Neural progenitor cell (in vitro differentiated cells): ENCODE data around the gene PTDSS2. TPM values are rescaled to one million over a fixed set of nuclear protein-coding genes. Genes with fewer than 3 reads are reported as not detected.

ENCODE experiments used
- DNase-seq: peaks from one replicate; pipeline ENCODE4 v3.0.0-alpha.2; 2016; ENCODE audit warnings: low spot score
- H2AFZ ChIP-seq: fragments of 200-600 bp; sonication (generic); replicated peaks from 2 replicates; pipeline ENCODE4 v1.6.1; 2016; ENCODE audit warnings: antibody characterized with exemption
- H3F3A ChIP-seq: fragments of 200-600 bp; sonication (generic); 2 replicates; pipeline ENCODE4 v1.6.1; 2016; ENCODE audit warnings: antibody characterized with exemption, low read depth
- H3K27ac ChIP-seq: fragments of 200-600 bp; sonication (generic); 2 replicates; pipeline ENCODE4 v1.5.1; 2016; ENCODE audit warnings: mild to moderate bottlenecking
- H3K27me3 ChIP-seq: fragments of 200-600 bp; sonication (generic); 2 replicates; pipeline ENCODE4 v1.6.1; 2016; ENCODE audit warnings: mild to moderate bottlenecking, moderate library complexity
- H3K36me3 ChIP-seq: fragments of 200-600 bp; sonication (generic); 2 replicates; pipeline ENCODE4 v1.5.1; 2016
- H3K4me1 ChIP-seq: fragments of 200-600 bp; sonication (generic); 2 replicates; pipeline ENCODE4 v1.6.1; 2016; ENCODE audit warnings: mixed run types
- H3K4me2 ChIP-seq: fragments of 200-600 bp; sonication (generic); 2 replicates; pipeline ENCODE4 v1.6.1; 2016
- H3K4me3 ChIP-seq: fragments of 200-600 bp; sonication (generic); 2 replicates; pipeline ENCODE4 v1.5.1; 2016
- H3K79me2 ChIP-seq: fragments of 200-600 bp; sonication (generic); 2 replicates; pipeline ENCODE4 v1.6.1; 2016; ENCODE audit warnings: low read depth
- H3K9ac ChIP-seq: fragments of 200-600 bp; sonication (generic); 2 replicates; pipeline ENCODE4 v1.6.1; 2016
- H3K9me3 ChIP-seq: fragments of 200-600 bp; sonication (generic); 2 replicates; pipeline ENCODE4 v1.5.1; 2016; ENCODE audit warnings: low read depth
- H4K20me1 ChIP-seq: fragments of 200-600 bp; sonication (generic); 2 replicates; pipeline ENCODE4 v1.6.1; 2016; ENCODE audit warnings: low read depth
- H3K27ac Mint-ChIP-seq: 3 replicates; pipeline ENCODE4 v1.8.0; 2021; ENCODE audit warnings: mixed read lengths
- H3K27me3 Mint-ChIP-seq: 2 replicates; pipeline ENCODE4 v1.8.0; 2022; ENCODE audit warnings: low read depth, mild to moderate bottlenecking, inconsistent platforms, moderate library complexity, mixed read lengths; ENCODE audit not compliant: insufficient read depth
- H3K36me3 Mint-ChIP-seq: 3 replicates; pipeline ENCODE4 v1.8.0; 2021; ENCODE audit warnings: mixed read lengths
- H3K4me1 Mint-ChIP-seq: 3 replicates; pipeline ENCODE4 v1.8.0; 2021; ENCODE audit warnings: mixed read lengths
- H3K4me3 Mint-ChIP-seq: 3 replicates; pipeline ENCODE4 v1.8.0; 2021; ENCODE audit warnings: mild to moderate bottlenecking, moderate library complexity, mixed read lengths
- H3K9me3 Mint-ChIP-seq: 3 replicates; pipeline ENCODE4 v1.8.0; 2020; ENCODE audit warnings: mixed read lengths
- EZH2 ChIP-seq: fragments of 200-600 bp; sonication (generic); IDR thresholded peaks from 2 replicates; pipeline ENCODE4 v1.6.1; 2017; ENCODE audit warnings: antibody characterized with exemption, mild to moderate bottlenecking, moderate library complexity
- EZH2phosphoT487 ChIP-seq: fragments of 200-600 bp; sonication (generic); IDR thresholded peaks from 2 replicates; pipeline ENCODE4 v1.6.1; 2017; ENCODE audit warnings: antibody characterized with exemption
- total RNA-seq: library from RNA; depleted of rRNA; stranded (reverse); fragments of >200 nt; gene quantifications from 2 replicates; pipeline ENCODE4 v1.2.3, GENCODE V29; 2015; ENCODE audit warnings: low replicate concordance
- TF ChIP-seq, protein P1 (sequence below): fragments of 200-600 bp; sonication (generic); IDR thresholded peaks from 2 replicates; pipeline ENCODE4 v1.5.1; 2017; ENCODE audit warnings: antibody characterized with exemption, mild to moderate bottlenecking

Gene PTDSS2
- total RNA-seq, 1 donor from 2014 or later: 24.7 TPM

DNA sequence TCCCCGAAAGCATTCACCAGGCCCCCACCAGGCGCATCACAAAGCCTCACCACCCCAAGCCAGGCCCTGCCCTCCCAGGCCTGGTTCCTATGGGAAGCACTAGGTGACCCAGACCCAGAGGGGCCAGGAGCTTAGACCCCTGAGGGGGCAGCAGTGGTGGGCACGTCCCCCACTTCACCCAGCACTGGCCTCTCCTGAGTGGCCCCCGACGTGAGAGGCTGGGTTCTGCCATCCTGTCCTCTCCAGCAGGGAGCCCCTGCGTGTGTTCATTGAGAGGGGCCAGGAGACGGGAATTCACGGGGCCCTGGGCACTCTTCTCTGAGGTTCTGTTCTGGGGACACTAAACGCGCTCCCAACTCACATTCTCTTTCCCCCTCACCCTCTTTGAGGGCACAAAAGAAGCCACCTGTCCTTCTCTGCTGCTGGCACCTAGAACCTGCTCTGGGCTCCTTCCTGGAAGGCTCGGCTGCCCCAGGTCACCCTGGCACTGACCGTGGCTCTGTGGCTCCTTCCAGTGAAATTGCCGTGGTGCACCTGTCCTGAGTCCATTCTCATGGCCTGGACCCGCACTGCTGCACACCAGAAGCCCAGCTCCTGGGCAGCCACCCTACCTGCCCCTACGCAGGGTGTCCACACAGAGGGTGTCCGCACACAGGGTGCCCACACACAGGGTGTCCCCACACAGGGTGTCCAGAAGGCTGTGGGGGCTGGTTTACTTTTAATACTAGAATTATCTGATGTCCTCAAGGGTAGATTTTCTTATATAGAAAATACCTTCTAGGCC is 12.2 kb downstream of the PTDSS2 start:
- Mint-ChIP-seq H3K9me3 (no peaks in the 10 kb centered on the region), H3K36me3 (peaks cover 10% of the 10 kb centered on the region), H3K27ac (no peak overlapping the region), H3K4me1 (peaks cover 7% of the 10 kb centered on the region), H3K27me3 (no peaks in the 10 kb centered on the region), H3K4me3 (no peak overlapping the region)
- Histone ChIP-seq H3K36me3 (no peaks in the 10 kb centered on the region), H3K9me3 (no peaks in the 10 kb centered on the region), H3F3A (no peaks in the 10 kb centered on the region), H3K4me2 (no peak overlapping the region), H3K79me2 (peaks cover 20% of the 10 kb centered on the region), H3K27ac (no peak overlapping the region), H2AFZ (no peak overlapping the region), H3K9ac (no peak overlapping the region), H4K20me1 (peaks cover 5% of the 10 kb centered on the region), H3K4me3 (no peak overlapping the region), H3K27me3 (no peaks in the 10 kb centered on the region), H3K4me1 (no peaks in the 10 kb centered on the region)
- TF ChIP-seq, protein P1, sequence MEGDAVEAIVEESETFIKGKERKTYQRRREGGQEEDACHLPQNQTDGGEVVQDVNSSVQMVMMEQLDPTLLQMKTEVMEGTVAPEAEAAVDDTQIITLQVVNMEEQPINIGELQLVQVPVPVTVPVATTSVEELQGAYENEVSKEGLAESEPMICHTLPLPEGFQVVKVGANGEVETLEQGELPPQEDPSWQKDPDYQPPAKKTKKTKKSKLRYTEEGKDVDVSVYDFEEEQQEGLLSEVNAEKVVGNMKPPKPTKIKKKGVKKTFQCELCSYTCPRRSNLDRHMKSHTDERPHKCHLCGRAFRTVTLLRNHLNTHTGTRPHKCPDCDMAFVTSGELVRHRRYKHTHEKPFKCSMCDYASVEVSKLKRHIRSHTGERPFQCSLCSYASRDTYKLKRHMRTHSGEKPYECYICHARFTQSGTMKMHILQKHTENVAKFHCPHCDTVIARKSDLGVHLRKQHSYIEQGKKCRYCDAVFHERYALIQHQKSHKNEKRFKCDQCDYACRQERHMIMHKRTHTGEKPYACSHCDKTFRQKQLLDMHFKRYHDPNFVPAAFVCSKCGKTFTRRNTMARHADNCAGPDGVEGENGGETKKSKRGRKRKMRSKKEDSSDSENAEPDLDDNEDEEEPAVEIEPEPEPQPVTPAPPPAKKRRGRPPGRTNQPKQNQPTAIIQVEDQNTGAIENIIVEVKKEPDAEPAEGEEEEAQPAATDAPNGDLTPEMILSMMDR: no peak
- TF ChIP-seq EZH2: no peak
- TF ChIP-seq EZH2phosphoT487: no peak
- DNase-seq: no peak

DNA sequence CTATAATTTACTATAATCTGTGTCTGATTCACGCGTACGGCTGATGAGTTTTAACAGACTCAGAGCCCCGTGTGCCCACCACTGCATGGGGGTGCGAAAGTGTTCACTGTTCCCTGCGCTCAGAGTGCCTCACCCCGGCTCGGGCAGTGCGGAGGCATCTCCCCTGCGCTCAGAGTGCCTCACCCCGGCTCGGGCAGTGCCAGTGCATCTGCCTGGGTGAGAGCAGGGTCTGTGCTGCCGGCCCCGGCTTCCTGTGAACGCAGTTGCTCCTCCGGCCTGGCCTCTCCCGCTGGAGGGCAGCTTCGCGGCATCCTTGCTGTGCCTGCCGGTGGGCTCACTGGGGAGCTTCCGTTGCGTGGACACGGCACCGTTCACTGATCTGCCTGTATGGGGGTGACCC is 14.2 kb downstream of the PTDSS2 start:
- Histone ChIP-seq H3K27ac (no peak overlapping the region), H4K20me1 (no peaks in the 10 kb centered on the region), H3K4me3 (no peak overlapping the region), H3K9ac (no peak overlapping the region), H3K4me1 (no peaks in the 10 kb centered on the region), H3K27me3 (no peaks in the 10 kb centered on the region), H2AFZ (no peak overlapping the region), H3F3A (peaks cover 6% of the 10 kb centered on the region), H3K9me3 (no peaks in the 10 kb centered on the region), H3K4me2 (no peak overlapping the region), H3K79me2 (peaks cover 7% of the 10 kb centered on the region), H3K36me3 (no peaks in the 10 kb centered on the region)
- TF ChIP-seq, protein P1: no peak
- TF ChIP-seq EZH2 (no peak), EZH2phosphoT487 (no peak)
- no peak for DNase-seq
- H3K36me3 Mint-ChIP-seq: peaks cover 10% of the 10 kb centered on the region
- no peaks in the 10 kb centered on the region for H3K27me3 Mint-ChIP-seq
- H3K4me1 Mint-ChIP-seq: peaks cover 9% of the 10 kb centered on the region
- no peaks in the 10 kb centered on the region for H3K9me3 Mint-ChIP-seq
- no peak overlapping the region for H3K27ac Mint-ChIP-seq
- no peak overlapping the region for H3K4me3 Mint-ChIP-seq

- no peak overlapping the region for H3K27ac Mint-ChIP-seq
Observed at GRCh38 chr11:465896-466530, 15.9 kb downstream of the PTDSS2 start.

More at GRCh38 chr11:465896-466530, 15.9 kb downstream of the PTDSS2 start:
- H3K9me3 ChIP-seq: no peaks in the 10 kb centered on the region
- H3K4me1 ChIP-seq: no peaks in the 10 kb centered on the region
- H3K79me2 ChIP-seq: peaks cover 3% of the 10 kb centered on the region
- peaks cover 17% of the 10 kb centered on the region for H3K4me1 Mint-ChIP-seq
- H3K27me3 Mint-ChIP-seq: no peaks in the 10 kb centered on the region
- H3K27ac ChIP-seq: no peak overlapping the region
- no peaks in the 10 kb centered on the region for H3K36me3 ChIP-seq
- no peak for DNase-seq
- H3K4me3 ChIP-seq: no peak overlapping the region
- no peaks in the 10 kb centered on the region for H3K9me3 Mint-ChIP-seq
- peaks cover 10% of the 10 kb centered on the region for H3K36me3 Mint-ChIP-seq
- no peak overlapping the region for H3K4me2 ChIP-seq
- peaks cover 6% of the 10 kb centered on the region for H3F3A ChIP-seq
- TF ChIP-seq, protein P1: no peak
- no peak for TF ChIP-seq EZH2
- TF ChIP-seq EZH2phosphoT487: no peak
- H4K20me1 ChIP-seq: no peaks in the 10 kb centered on the region
- H3K9ac ChIP-seq: no peak overlapping the region
- H2AFZ ChIP-seq: no peak overlapping the region
- no peaks in the 10 kb centered on the region for H3K27me3 ChIP-seq
- no peak overlapping the region for H3K4me3 Mint-ChIP-seq
